Liver (tissue), 3 donors: ENCODE measurements around the gene DGCR2.

ENCODE experiments used
- EGR1 ChIP-seq, 2 donors: IDR thresholded peaks; 2 replicates each; pipeline ENCODE4 v1.6.1; 2016 to 2018; ENCODE audit warnings: antibody characterized with exemption in 2 of 2, low read depth in 2 of 2
- FOXA1 ChIP-seq: IDR thresholded peaks from 2 replicates; pipeline ENCODE4 v1.6.1; 2016; ENCODE audit warnings: antibody characterized with exemption
- FOXA2 ChIP-seq: IDR thresholded peaks from 2 replicates; pipeline ENCODE4 v1.6.1; 2016; ENCODE audit warnings: antibody characterized with exemption
- HNF4G ChIP-seq: IDR thresholded peaks from 2 replicates; pipeline ENCODE4 v1.6.1; 2016; ENCODE audit warnings: antibody characterized with exemption
- MAX ChIP-seq: IDR thresholded peaks from 2 replicates; pipeline ENCODE4 v1.6.1; 2016; ENCODE audit warnings: antibody characterized with exemption
- RAD21 ChIP-seq, 2 donors: IDR thresholded peaks; 2 replicates each; pipeline ENCODE4 v1.6.1; 2016; ENCODE audit warnings: antibody characterized with exemption in 2 of 2, mild to moderate bottlenecking in 2 of 2
- RXRA ChIP-seq, 2 donors: IDR thresholded peaks; 2 replicates each; pipeline ENCODE4 v1.6.1; 2017 to 2018; ENCODE audit warnings: antibody characterized with exemption in 2 of 2, mild to moderate bottlenecking in 1 of 2
- TAF1 ChIP-seq: conservative IDR thresholded peaks from 2 replicates; pipeline ENCODE4 v1.6.1; 2016; ENCODE audit warnings: antibody characterized with exemption, mild to moderate bottlenecking
- ZBTB33 ChIP-seq: IDR thresholded peaks from 2 replicates; pipeline ENCODE4 v1.6.1; 2016; ENCODE audit warnings: antibody characterized with exemption
- TF ChIP-seq, protein P1 (sequence below): fragments of 150-350 bp; IDR thresholded peaks from 2 replicates; pipeline ENCODE4 v1.5.1; 2017; ENCODE audit warnings: improper control_type of control experiment, low read depth, low read length; ENCODE audit not compliant: missing input control
- TF ChIP-seq, protein P2 (sequence below): IDR thresholded peaks from 2 replicates; pipeline ENCODE4 v1.6.1; 2016; ENCODE audit warnings: antibody characterized with exemption
- donor health status: healthy.
- donor health status: healthy.

GRCh38 chr22:19097518-19097917 lies 24.7 kb downstream of the DGCR2 start:
- TF ChIP-seq HNF4G: no peak
- TF ChIP-seq, protein P1, sequence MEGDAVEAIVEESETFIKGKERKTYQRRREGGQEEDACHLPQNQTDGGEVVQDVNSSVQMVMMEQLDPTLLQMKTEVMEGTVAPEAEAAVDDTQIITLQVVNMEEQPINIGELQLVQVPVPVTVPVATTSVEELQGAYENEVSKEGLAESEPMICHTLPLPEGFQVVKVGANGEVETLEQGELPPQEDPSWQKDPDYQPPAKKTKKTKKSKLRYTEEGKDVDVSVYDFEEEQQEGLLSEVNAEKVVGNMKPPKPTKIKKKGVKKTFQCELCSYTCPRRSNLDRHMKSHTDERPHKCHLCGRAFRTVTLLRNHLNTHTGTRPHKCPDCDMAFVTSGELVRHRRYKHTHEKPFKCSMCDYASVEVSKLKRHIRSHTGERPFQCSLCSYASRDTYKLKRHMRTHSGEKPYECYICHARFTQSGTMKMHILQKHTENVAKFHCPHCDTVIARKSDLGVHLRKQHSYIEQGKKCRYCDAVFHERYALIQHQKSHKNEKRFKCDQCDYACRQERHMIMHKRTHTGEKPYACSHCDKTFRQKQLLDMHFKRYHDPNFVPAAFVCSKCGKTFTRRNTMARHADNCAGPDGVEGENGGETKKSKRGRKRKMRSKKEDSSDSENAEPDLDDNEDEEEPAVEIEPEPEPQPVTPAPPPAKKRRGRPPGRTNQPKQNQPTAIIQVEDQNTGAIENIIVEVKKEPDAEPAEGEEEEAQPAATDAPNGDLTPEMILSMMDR: no peak
- no peak for TF ChIP-seq RAD21 (IDR thresholded peaks at IDR 0.05)
- no peak for TF ChIP-seq FOXA1
- TF ChIP-seq FOXA2: no peak
- no peak for TF ChIP-seq ZBTB33
- TF ChIP-seq TAF1: no peak
- TF ChIP-seq MAX: no peak
- TF ChIP-seq EGR1 (IDR thresholded peaks at IDR 0.05; ENCODE audit: low read depth in 2 of 2): no peak
- TF ChIP-seq, protein P2, sequence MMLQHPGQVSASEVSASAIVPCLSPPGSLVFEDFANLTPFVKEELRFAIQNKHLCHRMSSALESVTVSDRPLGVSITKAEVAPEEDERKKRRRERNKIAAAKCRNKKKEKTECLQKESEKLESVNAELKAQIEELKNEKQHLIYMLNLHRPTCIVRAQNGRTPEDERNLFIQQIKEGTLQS: no peak
- no peak for TF ChIP-seq RXRA (IDR thresholded peaks at IDR 0.05)
